HepG2 (cell line): ENCODE measurements around the gene C22orf15. TPM values are rescaled to one million over a fixed set of nuclear protein-coding genes. Genes with fewer than 3 reads are reported as not detected.

Experiments
- HIVEP1 ChIP-seq: sonication (generic); formaldehyde crosslinking; IDR thresholded peaks from 2 replicates; pipeline ENCODE4 v1.4.0; 2020; ENCODE audit warnings: mild to moderate bottlenecking, missing genetic modification reagents
- HNF1B ChIP-seq: sonication (generic); formaldehyde crosslinking; IDR thresholded peaks from 2 replicates; pipeline ENCODE4 v1.5.1; 2020; ENCODE audit warnings: mild to moderate bottlenecking, moderate library complexity, missing genetic modification reagents
- HOXA3 ChIP-seq: sonication (generic); formaldehyde crosslinking; IDR thresholded peaks from 2 replicates; pipeline ENCODE4 v1.5.0; 2020; ENCODE audit warnings: missing genetic modification reagents
- MAZ ChIP-seq, 2 experiments: sonication (generic) in 1 of 2; formaldehyde crosslinking in 1 of 2; IDR thresholded peaks; 2 replicates each; pipeline versions ENCODE4 v1.5.0 to v1.6.1; 2012 to 2020; ENCODE audit warnings: low read depth in 2 of 2, mild to moderate bottlenecking in 2 of 2, borderline replicate concordance in 1 of 2, improper control_type of control experiment in 1 of 2, low read length in 1 of 2, missing genetic modification reagents in 1 of 2, moderate library complexity in 1 of 2
- MNT ChIP-seq: fragments of 450-650 bp; IDR thresholded peaks from 2 replicates; pipeline ENCODE4 v1.6.1; 2016
- MTA1 ChIP-seq: sonication (generic); formaldehyde crosslinking; IDR thresholded peaks from 2 replicates; pipeline ENCODE4 v1.4.0; 2020; ENCODE audit warnings: missing genetic modification reagents, mild to moderate bottlenecking, borderline replicate concordance
- NR2C2 ChIP-seq: sonication (generic); formaldehyde crosslinking; IDR thresholded peaks from 2 replicates; pipeline ENCODE4 v1.4.0; 2020; ENCODE audit warnings: missing genetic modification reagents, mild to moderate bottlenecking, moderate library complexity, borderline replicate concordance
- PRDM10 ChIP-seq: sonication (generic); formaldehyde crosslinking; IDR thresholded peaks from 2 replicates; pipeline ENCODE4 v1.4.0; 2020; ENCODE audit warnings: low read depth, missing genetic modification reagents
- ZBTB38 ChIP-seq: sonication (generic); formaldehyde crosslinking; IDR thresholded peaks from 2 replicates; pipeline ENCODE4 v1.5.1; 2020; ENCODE audit warnings: mild to moderate bottlenecking, missing genetic modification reagents
- ZC3H4 ChIP-seq: sonication (generic); formaldehyde crosslinking; IDR thresholded peaks from 2 replicates; pipeline ENCODE4 v1.4.0; 2020; ENCODE audit warnings: missing genetic modification reagents, borderline replicate concordance
- ZNF329 ChIP-seq: sonication (generic); formaldehyde crosslinking; IDR thresholded peaks from 2 replicates; pipeline ENCODE4 v1.9.0; 2021; ENCODE audit warnings: low read depth, mild to moderate bottlenecking, missing genetic modification reagents
- ZNF446 ChIP-seq: sonication (generic); formaldehyde crosslinking; IDR thresholded peaks from 2 replicates; pipeline ENCODE4 v1.5.0; 2020; ENCODE audit warnings: mild to moderate bottlenecking, missing genetic modification reagents
- ZNF766 ChIP-seq: sonication (generic); formaldehyde crosslinking; IDR thresholded peaks from 2 replicates; pipeline ENCODE4 v1.5.0; 2020; ENCODE audit warnings: missing genetic modification reagents, borderline replicate concordance
- ZSCAN29 ChIP-seq: sonication (generic); formaldehyde crosslinking; conservative IDR thresholded peaks from 2 replicates; pipeline ENCODE4 v1.4.0; 2020; ENCODE audit warnings: mild to moderate bottlenecking, missing genetic modification reagents
- polyA plus RNA-seq, 8 experiments: library from polyadenylated mRNA; depleted of rRNA in 3 of 8; stranded (reverse) in 7 of 8; unstranded in 1 of 8; fragments of >200 nt; fragmentation: Illumina TruSeq in 4 of 8; extraction: Trizol in 4 of 8; gene quantifications; 2 replicates each; pipeline versions ENCODE4 v1.2.1 to v1.2.3, GENCODE V29; 2011 to 2016; ENCODE audit warnings: low read depth in 4 of 8, missing spikeins in 1 of 8, mixed read lengths in 1 of 8; ENCODE audit not compliant: insufficient read depth in 1 of 8
- total RNA-seq, 5 experiments: library from RNA; depleted of rRNA; stranded (reverse); fragments of >200 nt; fragmentation: Illumina TruSeq; extraction: Trizol; gene quantifications; 2 replicates each; pipeline ENCODE4 v1.2.3, GENCODE V29; 2016; ENCODE audit warnings: low read depth in 1 of 5
- TF ChIP-seq, protein P1 (sequence below): IDR thresholded peaks from 2 replicates; pipeline ENCODE4 v1.6.1; 2016; ENCODE audit warnings: missing biosample characterization, missing genetic modification reagents, low read depth

The C22orf15 gene
- total and polyA plus RNA-seq, 2 of the 13 experiments (the other 11 are each of a cell fraction or from before 2014, with no cell fraction given), result not detected

GRCh38 chr22:23786752-23787599 is 24.2 kb downstream of the C22orf15 start, which contains the start of gene SMARCB1 (continued):
- TF ChIP-seq ZBTB38 (peak; percentile 10; the same call in 1 of the 2 replicates), MAZ (IDR thresholded peaks at IDR 0.05; ENCODE audit: borderline replicate concordance, low read depth, low read length) (0 out of 2 replicates have a peak, but pooled peaks have one; percentile 31), MAZ (CRISPR knock-in tag; IDR thresholded peaks at IDR 0.05; ENCODE audit: low read depth) (peak; percentile 59; the same call in 1 of the 2 replicates), PRDM10 (peak; percentile 97), ZC3H4 (CRISPR knock-in tag) (peak; percentile 55; the same call in 1 of the 2 replicates), HOXA3 (CRISPR knock-in tag) (0 out of 2 replicates have a peak, but pooled peaks have one; percentile 8), NR2C2 (CRISPR knock-in tag) (0 out of 2 replicates have a peak, but pooled peaks have one; percentile 19), HNF1B (0 out of 2 replicates have a peak, but pooled peaks have one; percentile 7), ZSCAN29 (peak; percentile 66; the same call in 1 of the 2 replicates), MNT (no peak), ZNF766 (peak; percentile 38; the same call in 1 of the 2 replicates), ZNF446 (CRISPR knock-in tag) (peak; percentile 65; the same call in 1 of the 2 replicates), ZNF329 (CRISPR knock-in tag) (peak; percentile 51; the same call in 1 of the 2 replicates), HIVEP1 (peak; percentile 82), MTA1 (CRISPR knock-in tag) (peak; percentile 17; the same call in 1 of the 2 replicates)
- TF ChIP-seq, protein P1, sequence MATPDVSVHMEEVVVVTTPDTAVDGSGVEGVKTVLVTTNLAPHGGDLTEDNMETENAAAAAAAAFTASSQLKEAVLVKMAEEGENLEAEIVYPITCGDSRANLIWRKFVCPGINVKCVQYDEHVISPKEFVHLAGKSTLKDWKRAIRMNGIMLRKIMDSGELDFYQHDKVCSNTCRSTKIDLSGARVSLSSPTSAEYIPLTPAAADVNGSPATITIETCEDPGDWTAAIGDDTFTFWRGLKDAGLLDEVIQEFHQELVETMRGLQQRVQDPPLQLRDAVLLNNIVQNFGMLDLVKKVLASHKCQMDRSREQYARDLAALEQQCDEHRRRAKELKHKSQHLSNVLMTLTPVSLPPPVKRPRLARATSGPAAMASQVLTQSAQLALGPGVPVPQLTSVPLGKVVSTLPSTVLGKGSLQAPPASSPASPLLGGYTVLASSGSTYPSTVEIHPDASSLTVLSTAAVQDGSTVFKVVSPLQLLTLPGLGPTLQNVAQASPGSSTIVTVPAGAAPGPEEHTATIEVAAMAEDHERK (CRISPR knock-in tag), result peak; percentile 84
